Measurements from ENCODE around the gene COL17A1.
A peak's percentile ranks its signal among the peaks of the same experiment; 100 is the strongest.

COL17A1 gene

GRCh38 chr10:104040862-104041789, 44.6 kb downstream of the COL17A1 start:
- TF ChIP-seq CTCF (conservative IDR thresholded peaks at IDR 0.05; ENCODE audit: control insufficient read depth, insufficient read depth, low read depth, low read length) = no peak
- DNase-seq (ENCODE audit: low read depth) = no peak
- no peak overlapping the region for H3K4me3 ChIP-seq (ENCODE audit: control insufficient read depth, low read depth, low read length)

- H3K4me3 ChIP-seq (ENCODE audit: control insufficient read depth, low read depth, low read length) = no peak overlapping the region
- TF ChIP-seq CTCF (conservative IDR thresholded peaks at IDR 0.05; ENCODE audit: control insufficient read depth, insufficient read depth, low read depth, low read length) = no peak
- DNase-seq (ENCODE audit: low read depth) = no peak
These were observed 45.3 kb downstream of the COL17A1 start for GRCh38 chr10:104040382-104040781.

DNA sequence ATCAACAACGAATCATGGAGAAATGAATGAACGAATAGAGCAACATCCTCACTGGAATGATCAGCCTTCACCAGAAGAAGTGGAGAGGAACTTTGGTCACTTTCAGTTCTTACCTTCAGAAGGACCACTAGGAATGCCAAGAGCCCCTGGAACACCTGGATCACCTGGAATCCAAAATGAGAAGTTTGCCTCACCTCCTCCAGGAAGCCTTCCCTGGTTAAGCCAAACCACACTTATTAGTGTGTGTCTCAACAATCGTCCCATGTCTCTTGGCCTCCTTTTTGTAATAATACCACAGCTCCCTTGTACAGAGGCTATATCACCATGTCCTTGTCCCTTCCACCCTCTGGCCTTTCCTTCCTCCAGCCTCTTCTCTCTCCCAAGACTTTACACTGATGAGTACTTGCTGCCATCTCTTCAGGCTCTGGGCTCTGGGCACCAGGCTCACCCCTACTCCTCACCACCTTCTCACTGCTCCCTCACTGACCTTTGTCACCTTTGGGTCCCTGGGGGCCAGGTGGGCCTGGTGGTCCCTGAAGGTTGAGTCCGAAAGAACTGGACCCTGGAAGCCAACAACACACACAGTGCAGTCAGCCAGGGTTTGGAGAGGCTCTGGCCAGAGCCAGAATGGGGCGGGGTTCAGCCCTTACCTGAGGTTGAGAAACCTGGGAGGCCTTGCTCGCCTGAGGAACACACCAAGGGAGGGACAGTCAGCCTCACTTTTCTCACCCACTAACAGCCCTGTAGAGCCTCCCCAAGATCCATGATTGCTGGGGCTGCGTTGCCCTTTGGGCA, 46.5 kb downstream of the COL17A1 start:
- H3K4me3 ChIP-seq (ENCODE audit: control insufficient read depth, low read depth, low read length) = no peak overlapping the region
- TF ChIP-seq CTCF (conservative IDR thresholded peaks at IDR 0.05; ENCODE audit: control insufficient read depth, insufficient read depth, low read depth, low read length) = no peak
- DNase-seq (ENCODE audit: low read depth) = no peak

- DNase-seq (ENCODE audit: low read depth) = no peak
- TF ChIP-seq CTCF (conservative IDR thresholded peaks at IDR 0.05; ENCODE audit: control insufficient read depth, insufficient read depth, low read depth, low read length) = no peak
These were observed 47.1 kb downstream of the COL17A1 start for GRCh38 chr10:104038537-104038936.

GRCh38 chr10:104037261-104037951, 48.3 kb downstream of the COL17A1 start:
- no peak for TF ChIP-seq CTCF (conservative IDR thresholded peaks at IDR 0.05; ENCODE audit: control insufficient read depth, insufficient read depth, low read depth, low read length)
- H3K4me3 ChIP-seq (ENCODE audit: control insufficient read depth, low read depth, low read length) = no peak overlapping the region
- no peak for DNase-seq (ENCODE audit: low read depth)

More at GRCh38 chr10:104038537-104038936, 47.1 kb downstream of the COL17A1 start:
- no peak overlapping the region for H3K4me3 ChIP-seq (ENCODE audit: control insufficient read depth, low read depth, low read length)

DNA sequence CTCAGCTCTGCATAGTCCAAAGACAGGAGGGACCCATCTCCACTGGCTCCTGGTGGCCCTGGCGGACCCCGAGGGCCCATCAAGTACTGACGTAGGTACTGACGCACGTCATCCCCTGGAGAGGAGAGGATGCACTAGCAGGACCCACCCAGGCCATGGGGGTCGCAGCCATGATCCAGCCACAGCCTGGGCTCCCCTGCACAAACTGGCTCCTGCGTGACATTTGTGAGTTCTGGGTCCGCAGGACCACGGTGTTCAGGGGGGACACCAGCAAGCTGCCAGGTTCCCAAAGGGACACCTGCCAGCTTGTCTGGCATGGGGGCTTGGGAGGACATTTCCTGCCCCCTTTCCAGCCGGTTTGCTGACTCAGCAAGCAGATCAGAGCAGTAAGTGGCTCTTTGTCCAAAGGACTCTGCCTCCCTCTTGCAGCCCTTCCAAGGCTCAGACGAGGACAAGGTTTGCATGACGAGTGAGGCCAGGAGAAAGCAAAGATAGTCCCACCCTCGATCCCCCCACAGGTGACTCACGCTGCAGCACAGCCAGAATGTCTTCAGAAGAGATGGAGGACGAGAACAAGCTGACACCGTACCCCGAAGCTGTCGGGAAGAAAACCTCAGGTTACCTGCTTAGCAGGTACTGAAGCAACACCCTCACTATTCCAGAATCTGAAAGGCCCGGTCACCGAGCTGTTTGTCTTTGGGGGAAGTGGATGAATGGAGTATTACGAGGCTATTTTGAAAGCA, 49.0 kb downstream of the COL17A1 start:
- H3K4me3 ChIP-seq (ENCODE audit: control insufficient read depth, low read depth, low read length) = no peak overlapping the region
- no peak for TF ChIP-seq CTCF (conservative IDR thresholded peaks at IDR 0.05; ENCODE audit: control insufficient read depth, insufficient read depth, low read depth, low read length)
- DNase-seq (ENCODE audit: low read depth) = peak; percentile 33

Measured in fibroblast of mammary gland (primary cell).